ENCODE data around the gene MYL3. TPM values are rescaled to one million over a fixed set of nuclear protein-coding genes. Genes with fewer than 3 reads are reported as not detected.

The MYL3 gene
- total and polyA plus RNA-seq, 2 of the 4 experiments (the other 2 are of a cell fraction) = 0.09 TPM; not detected in 1

GRCh38 chr3:46864061-46864881, 1.0 kb upstream of the MYL3 start (continued):
- TF ChIP-seq, protein P1, sequence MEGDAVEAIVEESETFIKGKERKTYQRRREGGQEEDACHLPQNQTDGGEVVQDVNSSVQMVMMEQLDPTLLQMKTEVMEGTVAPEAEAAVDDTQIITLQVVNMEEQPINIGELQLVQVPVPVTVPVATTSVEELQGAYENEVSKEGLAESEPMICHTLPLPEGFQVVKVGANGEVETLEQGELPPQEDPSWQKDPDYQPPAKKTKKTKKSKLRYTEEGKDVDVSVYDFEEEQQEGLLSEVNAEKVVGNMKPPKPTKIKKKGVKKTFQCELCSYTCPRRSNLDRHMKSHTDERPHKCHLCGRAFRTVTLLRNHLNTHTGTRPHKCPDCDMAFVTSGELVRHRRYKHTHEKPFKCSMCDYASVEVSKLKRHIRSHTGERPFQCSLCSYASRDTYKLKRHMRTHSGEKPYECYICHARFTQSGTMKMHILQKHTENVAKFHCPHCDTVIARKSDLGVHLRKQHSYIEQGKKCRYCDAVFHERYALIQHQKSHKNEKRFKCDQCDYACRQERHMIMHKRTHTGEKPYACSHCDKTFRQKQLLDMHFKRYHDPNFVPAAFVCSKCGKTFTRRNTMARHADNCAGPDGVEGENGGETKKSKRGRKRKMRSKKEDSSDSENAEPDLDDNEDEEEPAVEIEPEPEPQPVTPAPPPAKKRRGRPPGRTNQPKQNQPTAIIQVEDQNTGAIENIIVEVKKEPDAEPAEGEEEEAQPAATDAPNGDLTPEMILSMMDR (conservative IDR thresholded peaks at IDR 0.05; ENCODE audit: low read depth, low read length) = no peak

GRCh38 chr3:46862369-46863025, 747 bp downstream of the MYL3 start:
- intact Hi-C loops (cut with micrococcal nuclease) = no loop called here
- TF ChIP-seq NFE2L2 (IDR thresholded peaks at IDR 0.05; ENCODE audit: low read depth, low read length) = no peak
- no peak for TF ChIP-seq RFX5 (IDR thresholded peaks at IDR 0.05; ENCODE audit: low read depth, low read length)
- TF ChIP-seq RAD21 (IDR thresholded peaks at IDR 0.05; ENCODE audit: low read length) = no peak
- TF ChIP-seq, protein P2, sequence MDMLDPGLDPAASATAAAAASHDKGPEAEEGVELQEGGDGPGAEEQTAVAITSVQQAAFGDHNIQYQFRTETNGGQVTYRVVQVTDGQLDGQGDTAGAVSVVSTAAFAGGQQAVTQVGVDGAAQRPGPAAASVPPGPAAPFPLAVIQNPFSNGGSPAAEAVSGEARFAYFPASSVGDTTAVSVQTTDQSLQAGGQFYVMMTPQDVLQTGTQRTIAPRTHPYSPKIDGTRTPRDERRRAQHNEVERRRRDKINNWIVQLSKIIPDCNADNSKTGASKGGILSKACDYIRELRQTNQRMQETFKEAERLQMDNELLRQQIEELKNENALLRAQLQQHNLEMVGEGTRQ (IDR thresholded peaks at IDR 0.05; ENCODE audit: low read depth, low read length) = no peak
- TF ChIP-seq, protein P1 (conservative IDR thresholded peaks at IDR 0.05; ENCODE audit: low read depth, low read length) = no peak
- no peak for TF ChIP-seq BHLHE40 (IDR thresholded peaks at IDR 0.05; ENCODE audit: low read depth, low read length)
- TF ChIP-seq MXI1 (IDR thresholded peaks at IDR 0.05; ENCODE audit: borderline replicate concordance, low read depth, low read length) = no peak
- TF ChIP-seq RCOR1 (IDR thresholded peaks at IDR 0.05; ENCODE audit: insufficient replicate concordance, low read length) = no peak
- no peak for TF ChIP-seq MAZ (IDR thresholded peaks at IDR 0.05; ENCODE audit: borderline replicate concordance, low read depth, low read length)

More at GRCh38 chr3:46862369-46863025, 747 bp downstream of the MYL3 start:
- Histone ChIP-seq H2AFZ (replicated peaks; ENCODE audit: low read length, poor library complexity) (no peak overlapping the region), H3K18ac (ENCODE audit: low read depth, low read length) (no peak overlapping the region), H4K5ac (ENCODE audit: low read depth, low read length) (no peak overlapping the region), H2AK5ac (ENCODE audit: low read depth, low read length) (no peak overlapping the region), H3K27ac (ENCODE audit: insufficient read depth, low read length) (no peak overlapping the region), H2AK9ac (replicated peaks; ENCODE audit: low read depth, low read length, poor library complexity) (no peak overlapping the region), H2BK5ac (ENCODE audit: low read depth, low read length, poor library complexity, severe bottlenecking) (no peak overlapping the region), H3K9ac (ENCODE audit: low read depth, low read length) (no peak overlapping the region), H2BK120ac (ENCODE audit: low read depth, low read length) (no peak overlapping the region), H2BK15ac (ENCODE audit: low read depth, low read length) (no peak overlapping the region), H3K14ac (replicated peaks; ENCODE audit: low read depth, low read length) (no peak overlapping the region), H3K4me2 (ENCODE audit: low read depth, low read length) (no peak overlapping the region), H3K56ac (ENCODE audit: extremely low read depth, insufficient read depth, low read length) (no peak overlapping the region), H3K79me1 (ENCODE audit: low read depth in 1 of 2, low read length in 2 of 2) (no peaks in the 10 kb centered on the region), H3K4ac (ENCODE audit: low read depth, low read length) (no peak overlapping the region), H2BK20ac (ENCODE audit: low read depth, low read length) (no peak overlapping the region), H4K8ac (ENCODE audit: low read depth in 2 of 2, low read length in 2 of 2) (no peak overlapping the region), H3K9me3 (ENCODE audit: control insufficient read depth, insufficient read depth, low read length) (no peaks in the 10 kb centered on the region), H3K27me3 (ENCODE audit: control insufficient read depth, insufficient read depth, low read length) (peaks cover 41% of the 10 kb centered on the region), H3K36me3 (ENCODE audit: control insufficient read depth, insufficient read depth, low read length) (no peaks in the 10 kb centered on the region), H3K9me1 (ENCODE audit: insufficient read depth, low read length) (no peaks in the 10 kb centered on the region; the same call in 1 of the 2 replicates), H3K4me3 (ENCODE audit: insufficient read depth, low read depth, low read length) (no peak overlapping the region), H3K23ac (ENCODE audit: low read depth, low read length) (no peak overlapping the region), H3K4me1 (ENCODE audit: control insufficient read depth, insufficient read depth, low read length) (no peaks in the 10 kb centered on the region; the same call in 1 of the 2 replicates), H4K91ac (ENCODE audit: insufficient read depth, low read depth, low read length) (no peak overlapping the region), H4K20me1 (ENCODE audit: insufficient read depth, low read length) (no peaks in the 10 kb centered on the region)
- dilution Hi-C loops (cut with HindIII; ENCODE audit: low sequenced_read_pairs, unreplicated experiment) (no loop called here), in situ Hi-C loops (cut with MboI; ENCODE audit: low sequenced_read_pairs) (no loop called here)
- WGBS, 2 experiments (ENCODE audit: extremely low coverage in 2 of 2, insufficient read length in 1 of 2) = 82% methylated on average over 3 of the region's 7 CpGs; no CpG with 5 or more reads in 1 of the 2 experiments
- ATAC-seq (ENCODE audit: low read depth) = no peak
- no peak for DNase-seq
- BruUV-seq (replicated peaks) = no TSS peak
- CTCF ChIA-PET = no interaction called here
- POLR2A ChIA-PET (ENCODE audit: unreplicated experiment) = no interaction called here
